GM19193 (cell line): ENCODE data around the gene REM2.

Source experiments
- POLR2A ChIP-seq: IDR thresholded peaks from 4 replicates; pipeline ENCODE4 v1.6.1; 2011; ENCODE audit not compliant: insufficient read depth, insufficient read length; ENCODE audit errors: extremely low read depth

REM2 gene

DNA sequence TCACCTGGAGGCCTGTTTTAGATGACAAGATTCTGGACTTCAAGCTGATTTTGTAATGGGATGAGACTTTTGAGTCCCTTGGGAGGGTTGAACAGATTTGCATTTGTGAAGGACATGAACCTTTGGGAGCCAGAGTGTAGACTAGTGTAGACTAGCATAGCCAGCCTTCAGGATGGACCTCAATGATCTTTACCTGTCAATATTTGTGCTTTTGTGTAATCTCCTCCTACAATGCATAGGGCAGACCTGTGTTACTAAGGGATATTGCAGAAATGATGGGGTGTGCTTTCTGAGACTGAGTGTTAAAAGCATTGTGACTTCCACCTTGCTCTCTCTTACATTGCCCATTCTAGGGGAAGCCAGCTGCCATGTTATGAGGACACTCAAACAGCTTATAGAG, 21.4 kb upstream of the REM2 start:
- TF ChIP-seq POLR2A: no peak

DNA sequence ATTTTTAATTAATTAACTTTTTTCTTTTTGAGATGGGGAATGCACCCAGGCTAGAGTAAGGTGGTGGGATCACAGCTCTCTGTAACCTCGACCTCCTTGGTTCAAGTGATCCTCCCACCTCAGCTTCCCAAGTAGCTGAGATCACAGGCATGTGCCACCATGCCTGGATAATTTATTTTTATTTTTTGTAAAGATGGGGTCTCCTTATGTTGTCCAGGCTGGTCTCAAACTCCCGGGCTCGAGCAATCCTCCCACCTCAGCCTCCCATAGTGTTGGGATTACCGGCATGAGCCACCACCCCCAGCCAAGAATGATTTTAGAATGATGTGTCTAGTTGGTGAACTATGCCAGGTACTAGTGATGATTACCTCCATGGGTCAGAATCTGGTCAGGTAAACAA, 18.0 kb upstream of the REM2 start:
- TF ChIP-seq POLR2A: no peak

DNA sequence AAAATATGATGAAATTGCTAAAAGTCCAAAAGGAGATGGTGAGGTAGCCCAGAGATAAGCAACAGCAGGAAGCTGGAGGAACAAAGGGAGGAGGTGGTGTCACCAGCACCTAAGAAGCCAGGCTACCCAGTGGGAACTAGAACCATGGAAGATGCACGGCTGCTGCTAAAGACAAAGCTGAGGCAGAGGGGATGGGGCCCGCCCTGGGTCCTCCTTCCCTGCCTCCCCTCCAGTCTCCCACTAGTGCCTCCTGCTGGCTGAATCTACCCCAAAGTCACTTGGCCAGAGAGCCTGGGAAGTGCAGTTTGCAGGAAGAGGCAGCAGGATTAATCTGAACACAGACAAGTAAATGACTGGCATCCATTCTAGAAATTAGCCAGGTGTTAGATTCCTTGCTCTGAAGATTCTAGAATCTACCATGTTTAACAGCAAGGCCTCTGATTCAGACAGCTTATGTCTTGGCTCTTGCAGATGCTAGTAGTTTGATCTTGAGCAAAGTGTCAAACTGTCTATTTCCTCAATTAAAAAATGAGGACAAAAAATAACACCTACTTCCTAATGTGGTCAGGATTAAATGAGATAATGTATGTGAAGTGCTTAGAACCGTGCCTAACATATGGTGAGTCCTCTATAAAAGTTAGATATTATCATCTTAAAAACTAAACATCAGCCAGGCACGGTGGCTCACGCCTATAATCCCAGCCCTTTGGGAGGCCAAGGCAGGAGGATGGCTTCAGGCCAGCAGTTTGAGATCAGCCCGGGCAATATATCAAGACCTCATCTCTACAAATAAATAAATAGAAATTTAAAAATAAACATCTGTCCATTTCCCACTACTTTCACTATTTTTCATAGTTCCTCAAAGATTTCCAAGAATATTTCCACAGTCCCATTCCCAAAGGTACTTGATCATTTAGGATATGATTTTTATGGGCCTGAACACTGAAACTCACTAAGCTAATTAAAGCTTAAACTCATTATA, 17.3 kb upstream of the REM2 start:
- TF ChIP-seq POLR2A: no peak

DNA sequence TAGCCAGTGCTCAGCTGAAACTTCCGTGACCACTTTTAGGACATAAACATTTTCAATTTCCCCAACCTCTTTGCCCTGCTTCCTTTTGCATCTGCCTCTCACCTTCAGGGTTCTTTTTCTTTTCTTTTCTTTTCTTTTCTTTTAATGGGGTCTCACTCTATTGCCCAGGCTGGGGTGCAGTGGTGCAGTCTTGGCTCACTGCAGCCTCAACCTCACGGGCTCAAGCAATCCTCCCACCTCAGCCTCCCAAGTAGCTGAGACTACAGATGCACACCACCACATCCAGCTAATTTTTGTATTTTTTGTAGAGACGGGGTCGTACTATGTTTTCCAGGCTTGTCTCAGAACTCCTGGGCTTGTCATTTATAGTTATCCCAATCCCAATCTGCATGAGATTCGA, 16.1 kb upstream of the REM2 start:
- TF ChIP-seq POLR2A: no peak

DNA sequence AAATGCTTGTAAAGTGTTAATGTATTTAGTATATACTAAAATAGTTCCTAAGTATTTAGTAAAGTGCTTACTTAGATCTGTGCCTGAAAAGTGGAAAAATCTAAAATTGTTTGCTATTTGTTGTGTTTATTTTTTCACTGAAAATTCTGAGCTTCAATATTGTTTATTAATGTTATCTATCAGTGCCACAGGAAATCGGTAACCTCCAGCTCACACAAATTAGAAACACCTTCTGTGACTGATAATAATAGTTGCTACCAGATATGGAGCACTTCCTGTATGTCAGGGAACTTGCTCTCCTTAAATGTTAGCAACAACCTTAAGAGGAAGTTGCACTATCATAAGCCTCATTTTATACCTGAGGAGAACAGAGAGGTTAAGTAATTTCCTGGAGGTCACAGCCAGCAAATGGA, 12.2 kb upstream of the REM2 start:
- no peak for TF ChIP-seq POLR2A

DNA sequence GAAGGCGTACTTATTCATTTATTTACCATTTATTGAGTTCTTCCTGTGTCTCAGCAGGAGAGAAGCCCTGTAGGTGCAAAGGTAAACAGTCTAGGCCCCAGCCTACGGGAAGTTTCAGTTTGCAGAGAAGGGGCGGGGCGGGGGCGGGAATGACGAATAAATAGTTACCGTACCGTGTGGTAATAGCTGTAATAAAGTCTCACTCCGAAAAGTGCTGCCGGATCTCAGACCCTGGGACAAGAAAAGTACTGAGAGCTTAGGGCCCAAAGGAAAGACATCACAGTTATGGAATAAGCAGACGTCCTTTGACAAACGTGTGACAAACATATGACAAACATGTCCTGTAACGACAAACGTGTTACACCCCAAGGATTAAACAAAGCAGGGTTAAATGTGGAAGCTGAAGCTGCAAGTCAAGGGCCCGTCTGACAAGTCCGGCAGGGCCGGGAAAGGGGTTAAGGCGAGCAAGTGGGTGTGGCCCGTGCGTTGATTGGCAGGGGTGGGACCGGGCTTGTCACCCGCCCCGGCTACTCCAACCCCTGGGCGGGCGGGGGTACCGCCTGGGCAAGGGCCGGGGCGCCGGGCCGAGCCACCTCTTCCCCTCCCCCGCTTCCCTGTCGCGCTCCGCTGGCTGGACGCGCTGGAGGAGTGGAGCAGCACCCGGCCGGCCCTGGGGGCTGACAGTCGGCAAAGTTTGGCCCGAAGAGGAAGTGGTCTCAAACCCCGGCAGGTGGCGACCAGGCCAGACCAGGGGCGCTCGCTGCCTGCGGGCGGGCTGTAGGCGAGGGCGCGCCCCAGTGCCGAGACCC, 11.6 kb upstream of the REM2 start, which contains the start of gene LRP10:
Gene LRP10, plus strand, starts transcription at position 517 of the 809 bp plus-strand sequence. CDS start 564 bp downstream, outside the sequence.
- TF ChIP-seq POLR2A: peak; percentile 71

DNA sequence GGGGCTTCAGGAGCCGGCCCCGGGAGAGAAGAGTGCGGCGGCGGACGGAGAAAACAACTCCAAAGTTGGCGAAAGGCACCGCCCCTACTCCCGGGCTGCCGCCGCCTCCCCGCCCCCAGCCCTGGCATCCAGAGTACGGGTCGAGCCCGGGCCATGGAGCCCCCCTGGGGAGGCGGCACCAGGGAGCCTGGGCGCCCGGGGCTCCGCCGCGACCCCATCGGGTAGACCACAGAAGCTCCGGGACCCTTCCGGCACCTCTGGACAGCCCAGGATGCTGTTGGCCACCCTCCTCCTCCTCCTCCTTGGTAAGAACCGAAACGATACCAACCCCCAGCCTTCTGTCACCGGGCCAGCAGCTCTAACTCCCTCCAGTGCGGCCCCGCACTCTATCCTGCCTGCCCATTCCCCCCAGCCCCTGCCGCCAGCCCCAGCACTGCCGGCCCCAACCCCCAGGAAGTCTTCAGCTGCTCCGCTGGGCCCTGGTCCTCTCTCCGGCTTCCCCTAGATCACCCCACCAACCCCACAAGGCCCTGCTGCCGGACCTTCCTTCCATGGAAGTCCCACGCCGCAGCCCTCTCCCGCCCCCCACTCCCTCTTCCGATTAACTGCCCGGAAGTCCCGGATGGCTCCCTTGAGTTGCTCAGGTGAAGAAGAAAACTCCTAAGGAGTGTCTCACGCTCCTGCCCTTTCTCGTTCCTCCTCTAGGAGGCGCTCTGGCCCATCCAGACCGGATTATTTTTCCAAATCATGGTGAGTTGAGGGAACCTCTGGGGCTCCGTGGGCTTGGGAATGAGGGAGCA, 10.8 kb upstream of the REM2 start:
- peak; percentile 11 for TF ChIP-seq POLR2A

DNA sequence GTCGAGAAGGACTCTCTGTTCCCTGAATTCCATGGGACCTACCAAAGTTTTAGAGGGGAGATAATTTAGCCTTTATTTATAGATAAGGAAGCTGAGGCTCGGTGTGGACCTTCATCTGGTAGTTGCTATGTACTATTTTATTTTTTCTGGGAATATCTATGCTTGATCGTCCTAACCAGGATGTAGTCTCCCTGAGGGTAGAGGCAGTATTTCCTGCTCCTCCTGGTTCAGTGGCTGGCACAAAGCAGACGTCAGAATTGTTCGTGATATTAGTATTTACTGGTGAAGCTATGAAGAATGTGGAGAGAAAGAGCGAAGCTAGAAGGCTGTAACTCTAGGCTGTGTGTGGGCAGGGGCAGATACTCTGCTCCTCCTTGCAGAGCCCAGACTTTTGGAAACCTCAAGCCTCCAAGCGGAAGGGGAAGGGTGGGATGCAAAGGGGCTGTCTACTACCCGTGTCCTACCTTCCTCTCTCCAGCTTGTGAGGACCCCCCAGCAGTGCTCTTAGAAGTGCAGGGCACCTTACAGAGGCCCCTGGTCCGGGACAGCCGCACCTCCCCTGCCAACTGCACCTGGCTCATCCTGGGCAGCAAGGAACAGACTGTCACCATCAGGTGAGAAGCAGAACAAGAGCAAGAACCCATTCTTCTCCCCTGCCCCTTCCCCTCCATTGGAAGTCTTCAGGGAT, 10.0 kb upstream of the REM2 start:
- TF ChIP-seq POLR2A: no peak

DNA sequence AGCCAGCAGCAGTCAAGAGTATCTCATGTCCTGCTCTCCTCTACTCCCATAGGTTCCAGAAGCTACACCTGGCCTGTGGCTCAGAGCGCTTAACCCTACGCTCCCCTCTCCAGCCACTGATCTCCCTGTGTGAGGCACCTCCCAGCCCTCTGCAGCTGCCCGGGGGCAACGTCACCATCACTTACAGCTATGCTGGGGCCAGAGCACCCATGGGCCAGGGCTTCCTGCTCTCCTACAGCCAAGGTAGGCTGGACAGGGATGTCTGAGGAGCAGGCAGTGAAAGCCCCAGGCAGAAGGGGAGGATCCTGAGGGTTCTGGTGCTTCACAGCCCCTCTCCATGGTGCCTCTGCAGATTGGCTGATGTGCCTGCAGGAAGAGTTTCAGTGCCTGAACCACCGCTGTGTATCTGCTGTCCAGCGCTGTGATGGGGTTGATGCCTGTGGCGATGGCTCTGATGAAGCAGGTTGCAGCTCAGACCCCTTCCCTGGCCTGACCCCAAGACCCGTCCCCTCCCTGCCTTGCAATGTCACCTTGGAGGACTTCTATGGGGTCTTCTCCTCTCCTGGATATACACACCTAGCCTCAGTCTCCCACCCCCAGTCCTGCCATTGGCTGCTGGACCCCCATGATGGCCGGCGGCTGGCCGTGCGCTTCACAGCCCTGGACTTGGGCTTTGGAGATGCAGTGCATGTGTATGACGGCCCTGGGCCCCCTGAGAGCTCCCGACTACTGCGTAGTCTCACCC, 7.8 kb upstream of the REM2 start:
- TF ChIP-seq POLR2A: no peak

DNA sequence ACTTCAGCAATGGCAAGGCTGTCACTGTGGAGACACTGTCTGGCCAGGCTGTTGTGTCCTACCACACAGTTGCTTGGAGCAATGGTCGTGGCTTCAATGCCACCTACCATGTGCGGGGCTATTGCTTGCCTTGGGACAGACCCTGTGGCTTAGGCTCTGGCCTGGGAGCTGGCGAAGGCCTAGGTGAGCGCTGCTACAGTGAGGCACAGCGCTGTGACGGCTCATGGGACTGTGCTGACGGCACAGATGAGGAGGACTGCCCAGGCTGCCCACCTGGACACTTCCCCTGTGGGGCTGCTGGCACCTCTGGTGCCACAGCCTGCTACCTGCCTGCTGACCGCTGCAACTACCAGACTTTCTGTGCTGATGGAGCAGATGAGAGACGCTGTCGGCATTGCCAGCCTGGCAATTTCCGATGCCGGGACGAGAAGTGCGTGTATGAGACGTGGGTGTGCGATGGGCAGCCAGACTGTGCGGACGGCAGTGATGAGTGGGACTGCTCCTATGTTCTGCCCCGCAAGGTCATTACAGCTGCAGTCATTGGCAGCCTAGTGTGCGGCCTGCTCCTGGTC, 7.2 kb upstream of the REM2 start:
- no peak for TF ChIP-seq POLR2A

DNA sequence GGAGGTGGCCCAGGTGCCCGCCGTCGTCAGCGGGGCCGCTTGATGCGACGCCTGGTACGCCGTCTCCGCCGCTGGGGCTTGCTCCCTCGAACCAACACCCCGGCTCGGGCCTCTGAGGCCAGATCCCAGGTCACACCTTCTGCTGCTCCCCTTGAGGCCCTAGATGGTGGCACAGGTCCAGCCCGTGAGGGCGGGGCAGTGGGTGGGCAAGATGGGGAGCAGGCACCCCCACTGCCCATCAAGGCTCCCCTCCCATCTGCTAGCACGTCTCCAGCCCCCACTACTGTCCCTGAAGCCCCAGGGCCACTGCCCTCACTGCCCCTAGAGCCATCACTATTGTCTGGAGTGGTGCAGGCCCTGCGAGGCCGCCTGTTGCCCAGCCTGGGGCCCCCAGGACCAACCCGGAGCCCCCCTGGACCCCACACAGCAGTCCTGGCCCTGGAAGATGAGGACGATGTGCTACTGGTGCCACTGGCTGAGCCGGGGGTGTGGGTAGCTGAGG, 6.0 kb upstream of the REM2 start:
- TF ChIP-seq POLR2A: no peak

DNA sequence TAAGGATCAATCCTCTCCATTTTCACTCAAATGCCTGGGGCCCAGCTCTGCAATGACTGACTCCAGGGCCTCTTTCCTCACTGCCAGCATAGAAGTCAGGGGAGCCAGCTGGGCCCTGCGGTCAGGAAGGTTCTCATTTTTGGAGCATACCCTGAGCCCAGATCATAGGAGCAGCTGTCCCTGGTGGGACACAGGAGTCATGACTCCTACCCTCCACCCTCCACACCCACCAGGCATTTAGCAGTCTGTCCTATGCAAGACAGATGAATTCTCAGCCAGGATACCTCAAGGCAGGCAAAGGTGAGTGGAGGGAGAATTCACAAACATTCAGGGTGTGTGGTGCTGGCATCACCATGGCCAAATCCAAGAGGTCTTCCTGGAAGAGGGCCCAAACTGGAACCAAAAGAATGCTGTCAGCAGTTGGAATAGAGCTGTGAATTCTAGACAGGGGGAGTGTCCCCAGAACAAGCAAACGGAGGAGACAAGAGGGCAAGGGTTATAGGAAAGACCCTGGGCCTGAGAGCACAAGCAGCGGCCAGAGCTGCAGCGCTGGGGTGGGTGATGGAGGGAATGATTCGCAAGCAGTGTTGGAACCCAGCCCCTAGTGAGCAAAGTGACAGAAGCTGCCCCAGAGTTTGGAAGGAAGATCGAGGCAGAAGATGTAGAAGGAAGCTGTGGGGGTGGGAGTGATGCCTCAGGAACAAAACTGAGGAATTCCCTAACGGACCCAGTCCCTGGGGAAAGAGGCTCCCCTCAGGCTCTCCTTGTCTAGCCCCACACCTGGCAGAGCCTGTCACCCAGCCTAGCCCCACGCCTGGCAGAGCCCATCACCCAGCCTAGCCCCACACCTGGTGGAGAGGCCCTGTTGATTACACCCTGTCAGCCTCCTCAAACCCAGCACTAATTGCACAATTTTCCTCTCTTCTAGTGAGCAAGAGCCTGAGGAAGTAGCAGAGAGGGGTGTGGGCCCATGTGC, 4.5 kb upstream of the REM2 start:
- no peak for TF ChIP-seq POLR2A
